HG02970 (cell line): ENCODE data around the gene EDA.

Experiments
- ATAC-seq: cut with Tn5 transposase; IDR thresholded peaks from one replicate; pipeline ENCODE4 v1.9.1; 2021; ENCODE audit warnings: mild to moderate bottlenecking, moderate library complexity, moderate number of reproducible peaks; ENCODE audit not compliant: unreplicated experiment, low FRiP score

EDA gene

DNA sequence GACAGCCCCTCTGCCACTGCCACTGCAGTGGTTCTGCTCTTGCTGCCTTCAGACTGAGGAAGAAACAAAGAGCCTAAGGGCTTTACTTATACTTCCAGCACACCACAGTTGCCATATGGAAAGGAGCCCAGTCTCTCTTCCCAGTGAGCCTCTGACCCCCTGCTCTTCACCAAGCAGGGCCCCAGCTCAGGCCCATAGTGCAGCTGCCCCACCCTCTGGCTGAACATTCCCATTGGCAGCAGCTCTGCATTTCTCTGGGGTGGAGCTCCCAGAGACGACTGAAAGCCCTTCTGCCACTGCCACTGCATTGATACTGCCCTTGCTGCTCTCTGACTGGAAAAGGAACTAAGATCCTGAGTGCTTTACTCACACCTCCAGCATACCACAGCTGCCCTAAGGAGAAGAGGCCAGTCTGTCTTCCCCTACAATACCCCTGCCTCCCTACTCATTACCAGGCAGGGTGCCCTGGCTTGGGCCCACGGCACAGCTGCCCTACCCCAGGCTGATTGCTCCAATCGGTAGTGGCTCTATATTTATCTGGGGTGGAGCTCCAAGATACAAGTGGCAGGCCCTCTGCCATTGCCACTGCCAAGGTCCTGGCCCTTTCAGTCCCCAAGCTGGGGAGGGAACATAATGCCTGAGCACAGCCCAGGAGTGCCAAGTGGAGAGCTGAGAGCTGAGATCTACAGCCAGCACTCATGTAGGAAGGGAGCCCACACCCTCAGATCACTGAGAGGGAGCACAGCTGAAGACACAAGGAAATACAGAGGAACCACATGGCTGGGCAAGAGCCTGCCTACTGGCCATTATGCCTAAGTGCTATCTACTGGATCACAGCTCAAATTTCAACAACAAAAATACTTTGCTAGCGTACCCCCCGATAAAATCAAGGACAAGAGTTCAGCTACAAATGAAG lies 397.8 kb downstream of the EDA start:
- ATAC-seq: no peak

- ATAC-seq: no peak
Observed at GRCh38 chrX:70016513-70016912, 400.6 kb downstream of the EDA start.

DNA sequence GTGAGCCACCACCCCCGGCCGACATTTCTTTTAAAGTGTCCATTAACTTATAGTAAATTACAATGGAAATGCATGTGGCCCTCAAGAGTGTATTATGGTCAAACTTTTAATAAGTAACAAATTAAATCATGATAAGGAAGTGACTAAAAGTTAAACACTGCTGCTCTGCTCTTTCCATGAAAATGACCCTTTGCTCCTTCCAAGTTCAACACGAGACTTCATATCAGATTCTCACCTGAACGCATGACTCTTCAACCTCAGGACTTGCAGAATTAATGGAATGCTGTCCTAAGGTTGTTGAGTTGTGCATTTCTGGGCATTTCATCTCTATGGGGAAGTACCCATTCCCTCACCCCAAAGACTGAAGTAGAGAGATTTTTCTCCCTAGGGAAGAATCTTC lies 406.7 kb downstream of the EDA start:
- ATAC-seq: no peak

GRCh38 chrX:70025464-70025863 lies 409.6 kb downstream of the EDA start:
- no peak for ATAC-seq

DNA sequence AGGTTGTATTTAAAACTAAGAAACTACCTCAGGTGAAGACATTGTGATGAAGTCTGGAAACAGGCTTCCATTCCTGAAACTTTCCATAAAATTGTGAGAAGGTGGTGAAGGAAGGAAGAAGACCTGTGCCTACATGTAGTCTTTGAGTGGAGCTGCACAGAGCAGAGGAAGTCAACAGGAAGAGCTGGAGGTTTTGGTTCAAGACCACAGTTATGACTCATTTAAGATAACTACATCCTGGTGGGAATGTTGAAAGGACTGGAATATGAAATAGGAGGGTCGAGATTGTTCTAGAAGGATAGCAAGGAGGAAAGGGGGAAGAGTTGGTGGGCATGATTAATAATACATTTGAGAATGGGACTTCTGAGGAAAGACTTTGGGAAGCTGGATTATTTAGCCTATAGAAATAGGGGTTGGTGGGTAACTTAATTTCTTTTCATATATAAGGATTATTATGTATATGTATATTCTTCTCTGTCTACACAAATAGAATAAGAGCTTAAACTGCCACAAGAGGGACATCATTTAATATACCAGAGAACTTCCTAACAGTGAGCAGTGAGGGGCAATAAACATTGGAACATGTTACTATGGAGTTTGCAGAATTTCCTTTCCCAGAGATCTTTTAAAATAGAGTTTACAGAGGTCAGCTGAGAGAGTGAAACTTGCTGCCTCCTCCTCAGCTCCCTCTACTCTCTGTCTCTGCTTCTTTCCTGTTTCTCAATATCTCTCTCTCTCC lies 410.4 kb downstream of the EDA start:
- no peak for ATAC-seq

GRCh38 chrX:70026851-70027200 lies 410.9 kb downstream of the EDA start:
- ATAC-seq: no peak

GRCh38 chrX:70029863-70030262 lies 413.9 kb downstream of the EDA start:
- ATAC-seq: no peak

DNA sequence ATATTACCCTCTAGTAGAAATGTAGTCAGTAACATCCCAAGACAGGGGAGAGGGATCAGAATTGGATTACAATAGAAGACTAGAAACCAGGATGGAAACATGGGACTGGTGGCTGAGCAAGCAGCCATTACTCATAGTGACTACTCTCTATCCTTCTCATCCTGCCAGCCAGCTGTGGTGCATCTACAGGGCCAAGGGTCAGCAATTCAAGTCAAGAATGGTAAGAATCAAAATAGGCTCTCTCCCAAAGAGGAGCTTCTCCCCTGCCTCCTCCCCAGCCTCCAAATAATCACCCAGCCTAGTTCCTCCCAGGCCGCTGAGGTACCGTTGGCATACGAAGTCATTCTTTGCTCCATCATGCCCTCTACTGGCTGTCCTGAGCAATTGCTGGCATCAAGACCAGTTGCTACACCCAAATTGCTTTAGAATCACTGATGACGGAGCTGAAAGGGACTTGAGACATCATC lies 414.4 kb downstream of the EDA start:
- ATAC-seq: peak; percentile 49

DNA sequence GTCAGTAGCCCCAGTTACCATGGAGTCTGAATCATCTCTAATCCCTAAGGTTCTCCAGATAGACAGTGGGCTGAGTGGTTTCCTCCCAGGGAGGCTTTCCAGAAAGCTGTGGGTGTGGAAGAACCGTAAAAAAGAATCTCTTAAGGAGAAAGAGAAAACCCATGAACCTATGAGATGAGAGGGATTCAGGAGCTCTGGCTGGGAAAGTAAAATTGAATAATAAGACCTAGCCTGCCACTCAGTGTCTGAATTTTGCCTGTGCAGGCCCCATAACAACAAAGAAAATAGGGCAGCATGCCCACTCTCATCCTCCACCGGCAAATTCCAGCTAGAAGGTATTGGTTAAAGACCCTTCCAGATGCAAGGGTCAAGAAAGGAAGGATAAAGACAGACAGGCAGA lies 416.9 kb downstream of the EDA start:
- no peak for ATAC-seq

DNA sequence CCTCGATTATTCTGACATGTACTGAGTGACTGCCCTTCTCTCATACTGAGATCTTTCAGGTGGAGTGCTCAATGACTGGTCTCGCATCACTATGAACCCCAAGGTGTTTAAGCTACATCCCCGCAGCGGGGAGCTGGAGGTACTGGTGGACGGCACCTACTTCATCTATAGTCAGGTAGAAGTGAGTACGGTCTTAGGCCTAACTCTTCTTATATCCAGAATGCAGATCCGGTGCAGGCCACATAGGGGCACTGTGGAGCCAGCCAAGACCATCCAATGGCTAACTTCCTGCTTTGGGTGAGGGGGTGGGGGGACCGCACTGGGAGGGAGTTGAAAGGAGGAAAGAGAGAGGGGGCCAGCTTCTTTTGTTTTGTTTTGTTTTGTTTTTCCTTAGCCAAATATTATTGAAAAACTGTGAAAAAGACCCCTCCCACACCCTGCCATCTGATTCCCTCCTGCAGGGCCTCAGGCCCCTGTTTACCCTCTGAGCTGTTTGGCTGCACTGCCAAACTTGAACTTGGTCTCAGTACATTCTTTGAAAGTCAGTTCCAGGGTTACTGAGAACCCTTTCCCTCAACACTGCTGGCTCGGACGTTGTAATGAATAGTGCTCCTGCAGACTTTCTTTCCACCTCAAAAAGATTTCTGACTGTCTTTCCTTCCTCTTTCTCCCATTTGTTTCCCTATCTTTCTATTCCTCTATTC lies 417.6 kb downstream of the EDA start:
- no peak for ATAC-seq

DNA sequence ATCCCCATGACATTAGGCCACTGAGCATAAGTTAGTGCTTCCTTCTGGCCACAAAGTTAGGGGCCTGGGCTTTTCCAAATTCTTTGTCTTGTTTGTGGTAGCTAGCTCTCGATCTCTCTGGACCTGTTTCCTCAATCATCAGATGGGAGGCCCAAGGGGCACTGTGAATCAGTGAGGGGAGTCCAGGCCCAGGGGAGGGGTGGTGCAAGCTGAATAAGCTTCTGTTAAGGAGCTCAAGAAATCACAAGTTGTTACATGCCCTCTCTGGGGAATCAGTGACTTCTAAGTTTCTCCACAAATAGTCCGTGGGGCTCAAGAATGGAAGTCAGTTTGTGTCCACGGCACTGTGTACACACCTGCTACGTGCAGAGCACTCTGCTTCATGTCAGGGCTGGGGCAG lies 418.7 kb downstream of the EDA start:
- no peak for ATAC-seq

DNA sequence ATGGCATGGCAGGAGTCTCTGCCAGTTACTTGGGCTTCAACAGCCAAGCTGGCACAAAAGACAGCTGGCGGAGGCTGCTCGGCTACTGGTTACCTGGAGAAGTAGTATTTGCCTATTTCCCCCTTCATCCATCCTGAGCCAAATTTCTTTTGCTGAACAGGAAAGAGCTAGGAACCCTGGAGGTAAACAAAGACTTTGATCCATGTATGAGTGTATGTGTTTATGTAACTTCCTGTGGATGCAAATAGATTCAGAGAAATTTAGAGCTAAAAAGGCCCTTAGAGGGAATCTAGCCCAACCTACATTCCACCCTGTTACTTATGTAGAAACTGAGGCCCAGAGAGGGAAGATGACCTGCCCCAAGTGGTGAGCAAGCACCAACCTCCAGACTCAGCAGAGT lies 422.6 kb downstream of the EDA start:
- no peak for ATAC-seq

- ATAC-seq: no peak
Observed at GRCh38 chrX:70038951-70039350, 423.0 kb downstream of the EDA start.

- no peak for ATAC-seq
Observed at GRCh38 chrX:70039758-70040157, 423.8 kb downstream of the EDA start.

GRCh38 chrX:70041993-70042392 lies 426.1 kb downstream of the EDA start:
- no peak for ATAC-seq

DNA sequence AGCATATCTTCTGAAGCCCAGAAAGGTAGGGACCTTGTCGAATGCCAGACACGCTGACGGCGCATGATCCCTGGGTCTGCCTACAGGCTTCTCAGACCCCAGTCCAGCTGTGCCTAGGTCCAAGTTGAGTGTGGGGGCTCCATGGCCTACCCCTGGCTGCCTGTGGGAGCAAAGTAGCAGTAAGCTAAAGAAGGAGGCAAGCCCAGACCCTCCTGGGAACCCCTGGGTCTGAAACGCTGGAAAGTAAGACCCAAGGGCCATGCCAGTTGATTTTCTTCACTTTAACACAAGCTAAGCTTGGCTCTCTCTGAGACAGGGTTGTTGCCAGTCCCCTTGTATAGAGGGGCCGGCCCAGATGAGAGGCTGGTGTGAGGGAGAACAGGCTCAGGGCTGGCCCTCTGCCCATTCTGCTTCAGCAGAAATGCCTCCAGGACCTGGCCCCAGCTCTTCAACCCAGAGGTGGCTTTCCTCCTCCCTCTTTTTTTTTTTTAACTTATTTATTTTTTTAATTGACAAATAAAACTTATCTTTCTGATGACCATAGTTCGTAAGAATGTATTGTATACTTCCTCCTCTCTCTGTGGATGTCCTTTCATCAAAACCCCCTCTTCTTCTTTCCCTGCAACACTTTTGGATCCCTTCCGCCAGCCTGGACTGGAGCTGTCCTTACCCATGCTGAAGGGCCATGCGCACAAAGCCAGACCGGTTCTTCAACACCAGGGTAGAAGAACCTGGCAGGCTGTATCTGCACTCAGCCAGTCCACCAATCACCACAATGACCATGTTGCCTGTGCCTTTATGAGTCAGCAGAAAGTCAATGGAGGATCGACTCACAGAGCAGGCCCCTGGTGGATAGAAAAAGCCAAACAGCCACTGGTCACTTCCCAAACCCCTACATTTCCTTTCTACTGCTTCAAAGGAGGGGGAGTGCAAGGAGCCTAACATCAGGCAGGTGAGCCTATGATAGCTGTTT lies 426.8 kb downstream of the EDA start:
- no peak for ATAC-seq

GRCh38 chrX:70043685-70044084 lies 427.8 kb downstream of the EDA start:
- no peak for ATAC-seq

GRCh38 chrX:70044541-70045245 lies 428.8 kb downstream of the EDA start:
- no peak for ATAC-seq

- no peak for ATAC-seq
Observed at GRCh38 chrX:70046978-70047377, 431.1 kb downstream of the EDA start.
